ENCODE data around the gene ST6GAL1.

GRCh38 chr3:186984064-186984463 lies 53.7 kb downstream of the ST6GAL1 start:
- TF ChIP-seq, protein P1, sequence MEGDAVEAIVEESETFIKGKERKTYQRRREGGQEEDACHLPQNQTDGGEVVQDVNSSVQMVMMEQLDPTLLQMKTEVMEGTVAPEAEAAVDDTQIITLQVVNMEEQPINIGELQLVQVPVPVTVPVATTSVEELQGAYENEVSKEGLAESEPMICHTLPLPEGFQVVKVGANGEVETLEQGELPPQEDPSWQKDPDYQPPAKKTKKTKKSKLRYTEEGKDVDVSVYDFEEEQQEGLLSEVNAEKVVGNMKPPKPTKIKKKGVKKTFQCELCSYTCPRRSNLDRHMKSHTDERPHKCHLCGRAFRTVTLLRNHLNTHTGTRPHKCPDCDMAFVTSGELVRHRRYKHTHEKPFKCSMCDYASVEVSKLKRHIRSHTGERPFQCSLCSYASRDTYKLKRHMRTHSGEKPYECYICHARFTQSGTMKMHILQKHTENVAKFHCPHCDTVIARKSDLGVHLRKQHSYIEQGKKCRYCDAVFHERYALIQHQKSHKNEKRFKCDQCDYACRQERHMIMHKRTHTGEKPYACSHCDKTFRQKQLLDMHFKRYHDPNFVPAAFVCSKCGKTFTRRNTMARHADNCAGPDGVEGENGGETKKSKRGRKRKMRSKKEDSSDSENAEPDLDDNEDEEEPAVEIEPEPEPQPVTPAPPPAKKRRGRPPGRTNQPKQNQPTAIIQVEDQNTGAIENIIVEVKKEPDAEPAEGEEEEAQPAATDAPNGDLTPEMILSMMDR (IDR thresholded peaks at IDR 0.05 in 4 of 5, conservative IDR thresholded peaks at IDR 0.05 in 1 of 5), result no peak
- TF ChIP-seq POLR2A (IDR thresholded peaks at IDR 0.05), result no peak

Data from gastrocnemius medialis (tissue), 4 donors.